Prostate gland (tissue), 2 donors: ENCODE measurements around the gene NRXN2.

Experiments used
- CTCF ChIP-seq, 4 experiments: fragments of 200-600 bp in 2 of 4; fragments of 450-650 bp in 2 of 4; sonication (generic) in 2 of 4; IDR thresholded peaks; 1 replicate in 3 of 4; 2 replicates in 1 of 4; pipeline ENCODE4 v1.5.1; 2016 to 2019; ENCODE audit warnings: antibody characterized with exemption in 4 of 4, mild to moderate bottlenecking in 2 of 4, moderate library complexity in 2 of 4
- POLR2AphosphoS5 ChIP-seq: sonication (generic); formaldehyde crosslinking; IDR thresholded peaks from one replicate; pipeline ENCODE4 v1.6.1; 2017; ENCODE audit warnings: antibody characterized with exemption

DNA sequence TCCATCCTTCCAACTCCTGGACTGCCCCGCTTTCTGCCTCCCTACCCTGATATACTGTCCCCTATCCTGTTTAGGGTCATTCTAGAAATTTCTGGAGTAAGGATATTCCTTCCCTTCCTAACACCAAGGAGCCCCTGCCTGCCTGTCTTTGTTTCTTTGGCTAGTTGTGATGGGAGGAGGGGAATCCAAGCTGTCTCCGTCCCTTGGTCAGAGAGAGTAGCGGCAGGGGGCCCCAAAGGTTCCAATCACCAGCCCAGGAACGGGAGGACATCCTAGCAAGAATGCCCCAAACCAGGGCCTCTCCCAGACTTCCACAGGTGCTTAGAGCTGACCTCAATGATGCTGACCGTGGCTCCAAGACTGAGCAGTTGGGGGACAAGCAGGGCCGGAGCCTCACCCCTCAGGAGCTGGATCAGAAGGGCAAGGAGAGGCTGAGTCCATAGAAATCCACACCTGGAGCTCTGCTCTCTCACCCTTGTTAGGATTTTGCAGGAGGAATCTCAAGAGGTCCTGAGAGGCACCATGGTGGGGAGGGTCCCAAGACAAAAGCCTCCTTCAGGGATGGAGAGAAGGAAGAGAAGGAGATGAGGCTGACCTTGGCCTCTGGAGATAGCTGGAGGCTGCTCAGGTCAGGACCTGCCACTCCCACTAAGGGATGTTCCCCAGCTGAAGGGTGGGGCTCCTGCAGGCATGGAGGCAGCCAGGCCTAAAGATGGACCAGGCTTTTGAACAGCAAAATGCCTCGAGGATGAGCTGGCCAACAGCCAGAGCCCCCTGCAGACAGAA is 118.3 kb downstream of the NRXN2 start:
- no peak for TF ChIP-seq CTCF (IDR thresholded peaks at IDR 0.05)
- no peak for TF ChIP-seq POLR2AphosphoS5
